ENCODE data around the gene RBMS1.

RBMS1 gene

GRCh38 chr2:160254189-160254762, 239.3 kb downstream of the RBMS1 start:
- Histone ChIP-seq H3K4me2 (ENCODE audit: low read depth, low read length, poor library complexity, severe bottlenecking) (no peak overlapping the region), H3K9me3 (ENCODE audit: insufficient read depth, low read depth, low read length) (no peaks in the 10 kb centered on the region), H3K27me3 (ENCODE audit: insufficient read depth, low read length, poor library complexity, severe bottlenecking) (no peaks in the 10 kb centered on the region), H2AFZ (ENCODE audit: low read length) (no peak overlapping the region), H3K4me1 (ENCODE audit: insufficient read depth, low read length, poor library complexity, severe bottlenecking) (no peaks in the 10 kb centered on the region), H3K79me2 (ENCODE audit: insufficient read depth, low read length) (no peaks in the 10 kb centered on the region), H3K9ac (ENCODE audit: low read depth, low read length, poor library complexity, severe bottlenecking) (no peak overlapping the region), H3K36me3 (ENCODE audit: insufficient read depth, low read length) (no peaks in the 10 kb centered on the region), H3K9me2 (replicated peaks; ENCODE audit: low read depth, low read length) (no peaks in the 10 kb centered on the region), H3F3A (ENCODE audit: low read depth) (no peaks in the 10 kb centered on the region), H4K20me1 (ENCODE audit: insufficient read depth, low read length, poor library complexity, severe bottlenecking) (no peaks in the 10 kb centered on the region), H3K4me3 (ENCODE audit: low read length, poor library complexity, severe bottlenecking) (no peak overlapping the region)
- TF ChIP-seq CTCF (conservative IDR thresholded peaks at IDR 0.05; ENCODE audit: low read length): no peak
- no peak for TF ChIP-seq EZH2phosphoT487 (IDR thresholded peaks at IDR 0.05; ENCODE audit: borderline replicate concordance)

- Histone ChIP-seq H4K20me1 (ENCODE audit: insufficient read depth, low read length, poor library complexity, severe bottlenecking) (no peaks in the 10 kb centered on the region), H3K9me3 (ENCODE audit: insufficient read depth, low read depth, low read length) (no peaks in the 10 kb centered on the region), H3K9me2 (replicated peaks; ENCODE audit: low read depth, low read length) (no peaks in the 10 kb centered on the region), H3K4me1 (ENCODE audit: insufficient read depth, low read length, poor library complexity, severe bottlenecking) (no peaks in the 10 kb centered on the region), H3K27me3 (ENCODE audit: insufficient read depth, low read length, poor library complexity, severe bottlenecking) (no peaks in the 10 kb centered on the region), H3K79me2 (ENCODE audit: insufficient read depth, low read length) (no peaks in the 10 kb centered on the region), H3K9ac (ENCODE audit: low read depth, low read length, poor library complexity, severe bottlenecking) (no peak overlapping the region), H3K36me3 (ENCODE audit: insufficient read depth, low read length) (no peaks in the 10 kb centered on the region), H3K4me3 (ENCODE audit: low read length, poor library complexity, severe bottlenecking) (no peak overlapping the region), H3F3A (ENCODE audit: low read depth) (no peaks in the 10 kb centered on the region), H3K4me2 (ENCODE audit: low read depth, low read length, poor library complexity, severe bottlenecking) (no peak overlapping the region), H2AFZ (ENCODE audit: low read length) (no peak overlapping the region)
- TF ChIP-seq EZH2phosphoT487 (IDR thresholded peaks at IDR 0.05; ENCODE audit: borderline replicate concordance) (no peak), CTCF (conservative IDR thresholded peaks at IDR 0.05; ENCODE audit: low read length) (no peak)
These were observed 240.0 kb downstream of the RBMS1 start for GRCh38 chr2:160253440-160254188.

- H2AFZ ChIP-seq (ENCODE audit: low read length): no peak overlapping the region
- no peaks in the 10 kb centered on the region for H3K9me2 ChIP-seq (replicated peaks; ENCODE audit: low read depth, low read length)
- no peaks in the 10 kb centered on the region for H3F3A ChIP-seq (ENCODE audit: low read depth)
- no peak overlapping the region for H3K9ac ChIP-seq (ENCODE audit: low read depth, low read length, poor library complexity, severe bottlenecking)
- no peak overlapping the region for H3K4me3 ChIP-seq (ENCODE audit: low read length, poor library complexity, severe bottlenecking)
- no peaks in the 10 kb centered on the region for H3K36me3 ChIP-seq (ENCODE audit: insufficient read depth, low read length)
- TF ChIP-seq CTCF (conservative IDR thresholded peaks at IDR 0.05; ENCODE audit: low read length) (no peak), EZH2phosphoT487 (IDR thresholded peaks at IDR 0.05; ENCODE audit: borderline replicate concordance) (no peak)
- no peaks in the 10 kb centered on the region for H3K79me2 ChIP-seq (ENCODE audit: insufficient read depth, low read length)
- no peaks in the 10 kb centered on the region for H3K27me3 ChIP-seq (ENCODE audit: insufficient read depth, low read length, poor library complexity, severe bottlenecking)
- H3K9me3 ChIP-seq (ENCODE audit: insufficient read depth, low read depth, low read length): no peaks in the 10 kb centered on the region
- no peak overlapping the region for H3K4me2 ChIP-seq (ENCODE audit: low read depth, low read length, poor library complexity, severe bottlenecking)
- no peaks in the 10 kb centered on the region for H4K20me1 ChIP-seq (ENCODE audit: insufficient read depth, low read length, poor library complexity, severe bottlenecking)
- H3K4me1 ChIP-seq (ENCODE audit: insufficient read depth, low read length, poor library complexity, severe bottlenecking): no peaks in the 10 kb centered on the region
These were observed 240.7 kb downstream of the RBMS1 start for GRCh38 chr2:160252900-160253299.
